Hematopoietic multipotent progenitor cell (in vitro differentiated cells): ENCODE results near the gene TTLL10. TPM values are rescaled to one million over a fixed set of nuclear protein-coding genes. Genes with fewer than 3 reads are reported as not detected.

ENCODE experiments used
- DNase-seq, 3 donors: peaks; one replicate each; pipeline ENCODE4 v3.0.0-alpha.2; 2011 to 2015; ENCODE audit warnings: low read depth in 2 of 3, low spot score in 2 of 3
- total RNA-seq: library from RNA; depleted of rRNA; stranded (reverse); fragments of >200 nt; gene quantifications from one replicate; pipeline ENCODE4 v1.2.3, GENCODE V29; 2012

TTLL10 gene
- total RNA-seq, 1 donor, result 4.3 TPM

GRCh38 chr1:1231400-1232207, 57.9 kb downstream of the TTLL10 start, which contains the start of gene SDF4:
Gene SDF4 (minus strand): TSS chr1:1232001. CDS start chr1:1228772, 3,229 bp downstream.
- peak; percentile 95 to 97 (median 97) for DNase-seq

DNA sequence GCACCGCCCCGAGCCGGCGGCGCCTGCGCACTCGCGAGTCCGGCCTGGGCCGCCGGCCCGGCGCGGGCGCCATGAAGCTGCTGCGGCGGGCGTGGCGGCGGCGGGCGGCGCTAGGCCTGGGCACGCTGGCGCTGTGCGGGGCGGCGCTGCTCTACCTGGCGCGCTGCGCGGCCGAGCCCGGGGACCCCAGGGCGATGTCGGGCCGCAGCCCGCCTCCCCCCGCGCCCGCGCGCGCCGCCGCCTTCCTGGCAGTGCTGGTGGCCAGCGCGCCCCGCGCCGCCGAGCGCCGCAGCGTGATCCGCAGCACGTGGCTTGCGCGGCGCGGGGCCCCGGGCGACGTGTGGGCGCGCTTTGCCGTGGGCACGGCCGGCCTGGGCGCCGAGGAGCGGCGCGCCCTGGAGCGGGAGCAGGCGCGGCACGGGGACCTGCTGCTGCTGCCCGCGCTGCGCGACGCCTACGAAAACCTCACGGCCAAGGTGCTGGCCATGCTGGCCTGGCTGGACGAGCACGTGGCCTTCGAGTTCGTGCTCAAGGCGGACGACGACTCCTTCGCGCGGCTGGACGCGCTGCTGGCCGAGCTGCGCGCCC, 58.6 kb downstream of the TTLL10 start, which contains the start of gene B3GALT6:
B3GALT6 (plus strand) TSS at position 30 of the 588 bp plus-strand sequence; CDS start at position 72, 42 bp downstream.
- no peak for DNase-seq

DNA sequence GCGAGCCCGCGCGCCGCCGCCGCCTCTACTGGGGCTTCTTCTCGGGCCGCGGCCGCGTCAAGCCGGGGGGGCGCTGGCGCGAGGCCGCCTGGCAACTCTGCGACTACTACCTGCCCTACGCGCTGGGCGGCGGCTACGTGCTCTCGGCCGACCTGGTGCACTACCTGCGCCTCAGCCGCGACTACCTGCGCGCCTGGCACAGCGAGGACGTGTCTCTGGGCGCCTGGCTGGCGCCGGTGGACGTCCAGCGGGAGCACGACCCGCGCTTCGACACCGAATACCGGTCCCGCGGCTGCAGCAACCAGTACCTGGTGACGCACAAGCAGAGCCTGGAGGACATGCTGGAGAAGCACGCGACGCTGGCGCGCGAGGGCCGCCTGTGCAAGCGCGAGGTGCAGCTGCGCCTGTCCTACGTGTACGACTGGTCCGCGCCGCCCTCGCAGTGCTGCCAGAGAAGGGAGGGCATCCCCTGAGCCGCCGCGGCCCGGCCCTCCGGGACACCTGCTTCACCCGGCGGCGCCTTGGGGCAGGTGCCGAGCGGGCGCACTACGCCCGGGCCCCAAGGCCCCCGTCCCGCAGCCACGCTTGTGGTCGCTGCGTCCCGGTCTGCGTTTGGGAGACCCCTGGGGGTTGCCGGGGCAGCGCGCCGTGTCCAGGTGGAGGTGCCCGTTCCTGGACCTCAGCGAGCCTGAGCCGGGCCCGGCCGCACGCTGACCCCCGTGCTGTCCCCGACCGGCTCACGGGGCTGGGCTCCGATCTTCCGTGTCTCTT, 59.3 kb downstream of the TTLL10 start:
- DNase-seq, result no peak

DNA sequence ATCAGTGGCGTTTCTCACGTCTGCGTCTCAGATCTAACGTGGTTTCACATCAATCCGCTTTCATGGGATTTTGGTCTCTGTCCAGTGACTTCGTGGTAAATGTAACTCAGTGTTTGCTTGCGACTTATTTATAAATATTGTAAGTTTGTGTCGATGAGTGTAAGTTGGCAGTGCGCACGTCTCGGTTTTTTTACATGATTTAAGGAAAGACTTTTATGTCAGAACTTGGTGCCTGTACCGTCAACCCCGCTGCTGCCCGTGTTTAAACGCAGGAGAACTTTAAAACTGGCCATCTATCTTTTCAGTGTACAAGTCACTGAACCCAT, 59.9 kb downstream of the TTLL10 start:
- DNase-seq, result no peak

- DNase-seq, result no peak
These were observed 60.6 kb downstream of the TTLL10 start for GRCh38 chr1:1234180-1234808.

DNA sequence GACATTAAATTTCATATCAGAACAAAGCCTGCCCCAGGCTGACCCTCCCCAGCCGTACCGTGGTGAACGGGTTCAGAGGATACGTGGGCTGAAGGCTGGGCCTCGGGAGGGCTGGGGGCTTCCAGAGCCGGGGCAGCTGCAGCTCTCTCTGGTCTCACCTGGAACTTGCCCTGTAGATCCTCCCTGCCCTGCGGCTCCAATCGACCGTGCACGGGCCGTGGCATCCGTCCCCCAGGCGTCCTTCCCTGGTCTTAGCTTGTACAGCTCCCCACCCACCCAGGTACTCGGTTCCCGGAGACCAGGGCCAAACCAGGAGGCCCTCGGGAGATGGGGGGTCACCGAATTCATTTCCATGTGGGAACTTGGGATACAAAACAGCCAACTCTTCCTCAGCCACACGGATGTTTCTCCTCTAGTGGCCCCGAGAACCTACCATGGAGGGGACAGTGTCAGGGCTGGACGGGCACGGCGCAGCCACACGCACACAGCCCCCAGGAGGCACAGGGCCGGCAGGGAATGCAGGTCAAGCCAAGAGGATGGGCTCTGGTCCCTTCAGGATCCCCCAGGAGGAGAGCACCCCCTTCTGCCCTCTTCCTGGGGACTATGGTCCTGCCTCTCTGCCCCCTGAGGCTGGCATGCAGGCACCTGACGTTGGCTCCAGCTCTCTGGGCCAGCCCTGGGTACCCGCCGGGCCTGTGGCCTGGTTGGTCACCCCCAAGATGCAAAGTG, 61.5 kb downstream of the TTLL10 start:
- no peak for DNase-seq

DNA sequence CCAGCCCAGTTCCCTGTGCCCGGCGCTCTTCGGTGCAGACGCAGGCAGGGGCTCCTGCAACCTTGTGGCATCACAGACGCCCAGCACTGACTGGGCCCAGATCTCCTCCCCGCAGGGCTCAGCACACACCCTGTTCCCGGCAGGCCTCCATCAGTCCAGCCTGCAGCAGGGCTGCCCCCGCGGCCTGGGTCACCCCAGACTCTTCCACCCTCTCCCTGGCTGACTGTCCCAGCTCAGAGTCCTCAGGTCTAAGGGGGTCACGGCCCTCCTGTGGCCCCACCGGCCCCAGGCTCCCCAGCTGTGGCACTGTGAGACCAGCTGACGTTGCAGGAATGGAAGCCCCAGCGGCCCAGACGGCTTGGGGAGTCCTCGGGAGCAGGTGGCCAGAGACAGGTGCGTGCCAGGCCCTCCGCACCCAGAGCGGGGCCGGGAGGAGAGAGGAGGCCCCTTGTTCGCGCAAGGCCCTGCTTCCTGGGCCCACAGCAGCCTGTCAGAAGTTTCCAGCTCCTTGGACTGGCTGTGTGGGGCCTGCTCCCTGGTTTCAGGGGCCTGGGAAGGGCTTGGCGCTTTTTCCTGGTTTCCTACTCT, 62.6 kb downstream of the TTLL10 start:
- DNase-seq, result no peak

DNA sequence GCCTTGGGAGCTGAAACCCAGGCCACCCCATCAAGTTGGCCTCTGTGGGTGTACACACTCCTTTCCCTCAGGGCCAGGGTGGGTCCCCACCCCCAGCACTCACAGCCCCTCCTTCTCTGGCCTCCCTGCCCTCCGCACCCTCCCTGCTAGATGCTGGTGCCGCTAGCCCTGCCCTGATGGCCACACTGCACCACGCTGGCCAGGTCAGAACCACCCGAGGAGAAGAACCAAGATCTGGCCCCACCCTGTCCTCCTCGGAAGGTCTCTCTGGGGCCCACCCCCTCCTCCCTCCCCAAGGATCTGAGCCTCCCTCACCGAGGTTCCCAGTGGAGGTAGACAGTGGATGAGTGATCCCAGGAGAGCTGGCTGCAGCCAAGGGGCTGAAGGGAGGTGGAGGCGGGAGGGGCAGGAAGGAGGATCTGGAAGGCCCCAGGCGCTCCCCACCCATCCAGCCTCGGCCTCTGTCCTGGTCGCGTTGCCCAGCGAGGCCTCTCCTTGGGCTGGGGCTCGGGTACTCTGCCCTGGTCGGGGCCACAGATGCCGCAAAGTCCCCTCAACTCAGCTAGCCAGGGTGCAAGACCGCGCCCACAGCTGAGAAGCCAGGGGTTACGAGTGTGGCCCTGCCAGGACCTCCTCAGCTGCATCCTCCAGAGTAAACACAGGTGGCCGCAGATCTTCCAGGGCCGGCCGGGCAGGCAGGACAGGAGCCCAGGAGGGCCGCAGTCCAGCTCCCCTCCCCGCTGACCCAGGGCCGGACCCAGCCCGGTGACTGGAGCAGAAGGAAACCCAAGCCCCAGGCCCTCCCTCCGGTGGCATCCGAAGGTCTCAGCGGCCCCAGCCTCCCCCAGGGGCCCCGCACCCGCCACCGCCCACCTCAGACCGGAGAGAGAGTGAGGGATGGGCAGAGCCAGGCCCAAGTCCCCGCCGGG, 63.5 kb downstream of the TTLL10 start:
- no peak for DNase-seq

GRCh38 chr1:1237874-1238701, 64.4 kb downstream of the TTLL10 start:
- no peak for DNase-seq

DNA sequence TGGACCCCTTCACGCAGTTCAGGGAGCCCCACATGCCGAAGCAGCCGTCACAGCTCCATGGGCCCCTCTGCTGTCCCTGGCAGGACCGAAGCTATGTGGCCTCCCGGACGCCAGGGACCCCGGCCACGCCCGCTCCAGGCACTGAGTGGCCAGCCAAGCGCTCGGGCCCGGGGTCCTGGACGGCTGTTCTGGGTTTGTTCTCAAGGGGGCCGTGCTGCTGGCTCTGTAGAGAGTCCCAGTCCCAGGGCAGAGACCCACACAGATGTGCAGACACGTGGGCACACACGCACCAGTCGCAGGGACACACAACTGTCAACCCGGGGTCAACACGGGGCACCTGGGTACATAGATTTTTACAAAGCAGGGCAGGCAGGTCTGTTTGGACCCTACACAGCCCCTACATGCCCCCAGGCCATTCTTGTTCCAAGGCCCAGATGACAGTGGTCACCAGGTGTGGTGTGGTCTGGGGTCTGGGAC, 65.1 kb downstream of the TTLL10 start:
- DNase-seq, result no peak

DNA sequence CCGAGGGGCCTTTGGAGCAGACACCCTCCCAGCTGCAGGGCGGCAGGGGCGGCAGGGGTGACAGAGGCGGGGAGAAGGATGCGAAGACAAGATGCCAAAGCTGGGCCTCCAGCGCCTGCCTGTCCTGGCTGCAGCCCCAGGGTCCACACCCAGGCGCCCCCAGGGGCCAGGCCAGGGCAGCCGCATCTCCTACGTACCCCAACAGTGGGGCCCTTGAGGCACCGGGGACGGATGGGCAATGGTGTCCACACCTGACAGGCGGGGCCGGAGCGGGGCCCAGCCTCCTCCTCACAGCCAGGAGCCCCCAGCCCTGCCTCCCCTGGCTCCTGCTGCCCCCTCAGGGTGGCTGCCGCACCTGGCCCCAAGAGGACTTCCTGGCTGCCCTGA, 65.5 kb downstream of the TTLL10 start:
- no peak for DNase-seq

DNA sequence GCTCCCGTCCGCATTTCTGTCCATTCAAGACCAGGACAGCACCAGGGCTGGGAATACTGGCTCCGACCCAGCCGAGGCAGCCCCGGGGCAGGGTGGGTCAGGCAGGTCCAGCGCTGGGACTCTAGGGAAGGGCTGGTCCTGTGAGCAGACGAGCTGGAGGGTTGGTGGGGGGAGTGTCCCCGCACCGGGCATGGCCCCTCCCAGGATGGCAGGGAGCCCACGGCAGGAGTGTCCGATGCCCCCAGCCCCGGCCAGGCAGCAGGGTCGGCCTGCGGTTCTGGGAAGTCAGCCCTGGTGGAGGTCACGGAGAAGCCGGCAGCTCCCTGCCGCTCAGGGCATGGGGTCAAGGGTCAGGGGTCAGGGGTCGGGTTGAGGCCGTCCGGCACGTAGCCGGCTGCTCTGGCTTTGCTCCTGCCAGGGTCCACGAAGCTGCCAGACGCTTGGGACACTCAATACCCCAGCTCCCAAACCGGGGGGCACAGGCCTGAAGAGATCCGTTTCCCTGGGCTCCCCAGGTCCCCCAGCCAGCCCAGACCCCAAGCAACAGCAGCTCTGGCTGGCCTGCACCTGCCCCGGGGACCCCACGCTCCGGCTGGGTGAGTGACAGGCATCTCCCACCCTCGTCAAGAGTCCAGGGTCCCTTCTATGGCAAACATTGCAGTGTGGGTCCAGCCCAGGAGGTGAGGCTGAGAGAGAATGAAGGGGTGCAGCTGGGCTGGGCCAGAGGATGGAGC, 66.1 kb downstream of the TTLL10 start:
- DNase-seq, result no peak

DNA sequence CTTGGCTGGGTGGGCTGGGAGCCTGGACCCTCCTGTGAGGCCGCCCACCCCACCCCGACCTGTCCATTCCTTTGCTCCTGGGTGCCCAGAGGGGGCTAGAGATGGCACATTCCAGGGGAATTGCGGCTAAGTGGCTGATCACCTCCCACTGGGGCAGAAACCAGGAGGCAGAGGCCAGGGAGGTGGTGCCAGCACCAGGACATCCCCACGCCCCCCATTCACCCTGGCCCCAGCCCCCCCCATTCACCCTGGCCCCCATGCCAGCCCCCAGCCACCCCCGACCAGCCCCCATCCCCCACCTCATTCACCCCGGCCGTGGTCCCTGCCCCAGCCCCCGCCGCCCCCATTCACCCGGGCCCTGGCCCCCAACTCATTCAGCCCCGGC, 66.7 kb downstream of the TTLL10 start:
- DNase-seq, result no peak

DNA sequence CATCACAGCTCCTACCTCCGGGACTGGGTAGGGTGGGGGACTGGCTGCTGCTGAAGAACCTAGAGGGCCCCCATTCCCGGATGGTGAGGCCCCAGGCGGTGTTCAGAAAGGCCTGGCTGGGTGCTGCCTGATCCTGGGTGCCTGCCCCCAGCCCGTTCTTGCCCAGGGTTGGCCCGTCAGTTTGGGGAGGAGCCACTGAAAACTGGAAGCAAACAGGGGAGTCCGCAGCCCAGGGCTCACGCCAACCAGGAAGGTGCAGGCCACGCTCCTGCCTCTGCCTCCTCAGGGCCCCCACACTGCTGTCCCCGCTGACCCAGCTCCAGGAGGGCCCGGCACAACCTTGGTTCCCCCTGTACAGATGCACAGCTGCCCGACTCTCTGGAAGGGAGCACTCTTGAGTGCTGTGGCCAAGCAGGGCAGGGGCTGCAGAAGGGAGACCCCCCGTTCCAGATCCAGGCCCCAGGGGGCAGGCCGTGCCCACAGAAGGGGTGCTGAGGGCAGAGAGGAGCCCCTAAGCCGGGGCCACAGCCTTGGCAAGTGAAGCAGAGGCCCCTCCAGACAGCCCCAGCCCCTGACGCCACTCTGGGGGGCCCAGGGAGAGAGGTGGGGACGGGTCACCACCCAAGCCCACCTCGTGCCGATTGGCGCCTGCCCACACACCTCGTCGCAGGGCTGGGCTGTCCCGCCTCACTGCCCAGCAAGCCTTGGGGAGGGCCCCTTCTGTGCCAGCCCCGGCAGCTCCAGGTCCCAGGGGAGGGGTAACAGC, 67.3 kb downstream of the TTLL10 start:
- no peak for DNase-seq

- DNase-seq, result no peak
These were observed 68.0 kb downstream of the TTLL10 start for GRCh38 chr1:1241588-1242219.
